ENCODE results near the gene KSR2. TPM values are rescaled to one million over a fixed set of nuclear protein-coding genes. Genes with fewer than 3 reads are reported as not detected.
"Not testable (repeated sequence)": the region's sequence is repeated elsewhere in the genome, so short reads cannot be mapped to it uniquely, and the experiment has no call there.

Gene KSR2
- total RNA-seq, 1 donor from 2014 or later = not detected

- TF ChIP-seq CTCF (IDR thresholded peaks at IDR 0.05; ENCODE audit: insufficient read depth, low read length, severe bottlenecking) = no peak
- FAIRE-seq = no peak
- no peaks in the 10 kb centered on the region for H3K27me3 ChIP-seq (ENCODE audit: control insufficient read depth, insufficient read depth, low read length)
- H3K36me3 ChIP-seq (ENCODE audit: control insufficient read depth, insufficient read depth, low read length) = no peaks in the 10 kb centered on the region
- no peak for DNase-seq (ENCODE audit: low read depth)
- H3K4me3 ChIP-seq (ENCODE audit: low read depth, low read length) = no peak overlapping the region
Measured at GRCh38 chr12:117762143-117762542, 206.6 kb downstream of the KSR2 start.

- no peak for FAIRE-seq
- TF ChIP-seq CTCF (IDR thresholded peaks at IDR 0.05; ENCODE audit: insufficient read depth, low read length, severe bottlenecking) = no peak
Measured at GRCh38 chr12:117761528-117762100, 207.2 kb downstream of the KSR2 start.

GRCh38 chr12:117760990-117761389 is 207.8 kb downstream of the KSR2 start:
- FAIRE-seq (no peak), DNase-seq (ENCODE audit: low read depth) (no peak)
- TF ChIP-seq CTCF (IDR thresholded peaks at IDR 0.05; ENCODE audit: insufficient read depth, low read length, severe bottlenecking) = no peak

More at GRCh38 chr12:117761528-117762100, 207.2 kb downstream of the KSR2 start:
- H3K36me3 ChIP-seq (ENCODE audit: control insufficient read depth, insufficient read depth, low read length) = no peaks in the 10 kb centered on the region
- no peak for DNase-seq (ENCODE audit: low read depth)
- H3K4me3 ChIP-seq (ENCODE audit: low read depth, low read length) = no peak overlapping the region
- no peaks in the 10 kb centered on the region for H3K27me3 ChIP-seq (ENCODE audit: control insufficient read depth, insufficient read depth, low read length)

GRCh38 chr12:117750657-117751056 is 218.1 kb downstream of the KSR2 start:
- H3K4me3 ChIP-seq (ENCODE audit: low read depth, low read length) = no peak overlapping the region
- no peaks in the 10 kb centered on the region for H3K27me3 ChIP-seq (ENCODE audit: control insufficient read depth, insufficient read depth, low read length)
- FAIRE-seq (no peak), DNase-seq (ENCODE audit: low read depth) (no peak)
- TF ChIP-seq CTCF (IDR thresholded peaks at IDR 0.05; ENCODE audit: insufficient read depth, low read length, severe bottlenecking) = no peak
- no peaks in the 10 kb centered on the region for H3K36me3 ChIP-seq (ENCODE audit: control insufficient read depth, insufficient read depth, low read length)

More at GRCh38 chr12:117760990-117761389, 207.8 kb downstream of the KSR2 start:
- Histone ChIP-seq H3K36me3 (ENCODE audit: control insufficient read depth, insufficient read depth, low read length) (no peaks in the 10 kb centered on the region), H3K27me3 (ENCODE audit: control insufficient read depth, insufficient read depth, low read length) (no peaks in the 10 kb centered on the region), H3K4me3 (ENCODE audit: low read depth, low read length) (no peak overlapping the region)

- FAIRE-seq (no peak), DNase-seq (ENCODE audit: low read depth) (no peak)
Measured at GRCh38 chr12:117749431-117749830, 219.4 kb downstream of the KSR2 start.

GRCh38 chr12:117746358-117746757 is 222.4 kb downstream of the KSR2 start:
- not testable (repeated sequence) for FAIRE-seq; H3K4me3 ChIP-seq (ENCODE audit: low read depth, low read length); H3K36me3 ChIP-seq (ENCODE audit: control insufficient read depth, insufficient read depth, low read length)

More at GRCh38 chr12:117749431-117749830, 219.4 kb downstream of the KSR2 start:
- TF ChIP-seq CTCF (IDR thresholded peaks at IDR 0.05; ENCODE audit: insufficient read depth, low read length, severe bottlenecking) = no peak
- no peaks in the 10 kb centered on the region for H3K36me3 ChIP-seq (ENCODE audit: control insufficient read depth, insufficient read depth, low read length)
- H3K4me3 ChIP-seq (ENCODE audit: low read depth, low read length) = no peak overlapping the region
- H3K27me3 ChIP-seq (ENCODE audit: control insufficient read depth, insufficient read depth, low read length) = no peaks in the 10 kb centered on the region

More at GRCh38 chr12:117746358-117746757, 222.4 kb downstream of the KSR2 start:
- H3K27me3 ChIP-seq (ENCODE audit: control insufficient read depth, insufficient read depth, low read length); DNase-seq (ENCODE audit: low read depth): not testable (repeated sequence)
